Neural progenitor cell (in vitro differentiated cells): ENCODE measurements around the gene NARS2.

Experiments used
- CTCF ChIP-seq: fragments of 200-600 bp; sonication (generic); IDR thresholded peaks from 2 replicates; pipeline ENCODE4 v1.5.1; 2017; ENCODE audit warnings: antibody characterized with exemption, mild to moderate bottlenecking
- EZH2phosphoT487 ChIP-seq: fragments of 200-600 bp; sonication (generic); IDR thresholded peaks from 2 replicates; pipeline ENCODE4 v1.6.1; 2017; ENCODE audit warnings: antibody characterized with exemption

DNA sequence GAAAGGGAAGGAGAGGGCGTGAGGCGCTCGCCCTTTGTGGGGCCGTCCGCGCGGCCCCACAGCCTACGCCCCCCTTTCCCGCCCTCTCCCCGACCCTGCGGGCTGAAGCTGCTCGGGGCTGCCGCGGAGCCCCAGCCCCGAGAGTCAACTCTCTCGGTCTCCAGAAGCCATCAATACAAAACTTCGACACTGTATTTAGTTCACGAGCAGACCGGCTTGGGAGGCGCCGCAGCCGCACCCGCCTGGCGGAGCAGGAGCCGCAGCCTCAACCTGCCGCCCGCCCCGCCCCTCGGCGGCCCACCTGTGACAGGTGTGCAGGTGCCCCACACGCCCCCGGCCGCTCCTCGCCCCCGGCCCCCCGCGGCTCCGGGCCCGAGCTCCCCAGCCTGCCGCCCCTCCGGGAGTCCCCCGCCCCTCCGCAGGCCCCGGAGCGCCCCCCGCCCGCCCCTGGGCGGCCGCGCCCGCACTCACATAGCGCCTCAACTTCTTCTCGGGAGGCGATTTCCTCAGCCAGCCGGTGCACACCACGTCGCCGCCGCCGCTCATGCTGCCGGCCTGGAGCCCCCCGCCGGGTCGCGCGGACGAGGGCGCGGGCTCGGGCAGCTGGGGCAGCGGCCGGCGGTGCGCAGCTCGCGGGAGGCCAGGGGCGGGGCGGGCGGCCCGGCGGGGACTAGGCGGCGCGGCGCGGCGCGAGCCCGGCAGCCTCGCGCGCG, 157.3 kb downstream of the NARS2 start, which contains the start of gene GAB2:
- no peak for TF ChIP-seq EZH2phosphoT487
- no peak for TF ChIP-seq CTCF
